Measurements from ENCODE around the gene BCL2. TPM values are rescaled to one million over a fixed set of nuclear protein-coding genes. Genes with fewer than 3 reads are reported as not detected.

BCL2 gene
- total and polyA plus RNA-seq, 4 experiments from 2014 or later, result 28.5 to 50.4 (median 41.8) TPM

- no peak overlapping the region for H3K27ac ChIP-seq (ENCODE audit: low read depth, low read length)
- no peaks in the 10 kb centered on the region for H3K9me3 ChIP-seq (ENCODE audit: control insufficient read depth in 1 of 2, low read length in 2 of 2)
- no peaks in the 10 kb centered on the region for H3K27me3 Mint-ChIP-seq
- no peaks in the 10 kb centered on the region for H3K27me3 ChIP-seq (ENCODE audit: insufficient read depth, low read length)
- intact Hi-C loops (cut with micrococcal nuclease), result no loop called here
- peaks cover 52 to 83% (median 69%) of the 10 kb centered on the region in 4 donors for H3K4me1 Mint-ChIP-seq
- peaks cover 0 to 1% (median 0%) of the 10 kb centered on the region in 8 donors for H3K9me3 Mint-ChIP-seq
- peak overlapping the region in 3 of 7 donors; percentile 6 to 46 (median 36) for H3K27ac Mint-ChIP-seq
- H3K4me3 ChIP-seq (ENCODE audit: low read length in 2 of 2), result no peak overlapping the region
- H3K36me3 Mint-ChIP-seq, result peaks cover 32 to 41% of the 10 kb centered on the region in 2 donors
- ChIA-PET POLR2A (ENCODE audit: partially characterized antibody) (no interaction called here), CTCF (ENCODE audit: partially characterized antibody) (no interaction called here)
- no peak for DNase-seq
- H3K4me1 ChIP-seq (ENCODE audit: insufficient read depth, low read length), result peaks cover 56% of the 10 kb centered on the region
- H3K4me3 Mint-ChIP-seq, result no peak overlapping the region
- no peaks in the 10 kb centered on the region for H3K36me3 ChIP-seq (ENCODE audit: insufficient read depth, low read length)
These were observed 56.1 kb downstream of the BCL2 start for GRCh38 chr18:63263444-63263843.

GRCh38 chr18:63262369-63263335, 56.9 kb downstream of the BCL2 start:
- peak overlapping the region in 3 of 7 donors; percentile 6 to 76 (median 56) for H3K27ac Mint-ChIP-seq
- no peak for DNase-seq
- peaks cover 0 to 1% (median 0%) of the 10 kb centered on the region in 8 donors for H3K9me3 Mint-ChIP-seq
- H3K4me1 Mint-ChIP-seq, result peaks cover 47 to 82% (median 64%) of the 10 kb centered on the region in 4 donors
- Histone ChIP-seq H3K9me3 (ENCODE audit: control insufficient read depth in 1 of 2, low read length in 2 of 2) (no peaks in the 10 kb centered on the region), H3K27ac (ENCODE audit: low read depth, low read length) (no peak overlapping the region), H3K4me3 (ENCODE audit: low read length in 2 of 2) (no peak overlapping the region), H3K36me3 (ENCODE audit: insufficient read depth, low read length) (no peaks in the 10 kb centered on the region), H3K4me1 (ENCODE audit: insufficient read depth, low read length) (peaks cover 56% of the 10 kb centered on the region), H3K27me3 (ENCODE audit: insufficient read depth, low read length) (no peaks in the 10 kb centered on the region)
- peak overlapping the region in 2 of 8 donors; percentile 15 to 36 for H3K4me3 Mint-ChIP-seq
- intact Hi-C loops (cut with micrococcal nuclease), result no loop called here
- CTCF ChIA-PET (ENCODE audit: partially characterized antibody), result interaction anchor here (1.3 to 2.0 kb wide), 2 partner anchors 55 to 131 kb away, joined by 4 to 5 read pairs; no protein-coding TSS in a partner anchor
- H3K36me3 Mint-ChIP-seq, result peaks cover 34 to 45% of the 10 kb centered on the region in 2 donors
- POLR2A ChIA-PET (ENCODE audit: partially characterized antibody), result no interaction called here
- H3K27me3 Mint-ChIP-seq, result no peaks in the 10 kb centered on the region

- Histone ChIP-seq H3K4me1 (ENCODE audit: insufficient read depth, low read length) (peaks cover 58% of the 10 kb centered on the region), H3K9me3 (ENCODE audit: control insufficient read depth in 1 of 2, low read length in 2 of 2) (no peaks in the 10 kb centered on the region), H3K27me3 (ENCODE audit: insufficient read depth, low read length) (no peaks in the 10 kb centered on the region), H3K27ac (ENCODE audit: low read depth, low read length) (no peak overlapping the region), H3K36me3 (ENCODE audit: insufficient read depth, low read length) (no peaks in the 10 kb centered on the region), H3K4me3 (ENCODE audit: low read length in 2 of 2) (no peak overlapping the region)
- Mint-ChIP-seq H3K4me1 (peaks cover 43 to 85% (median 65%) of the 10 kb centered on the region in 4 donors), H3K27me3 (no peaks in the 10 kb centered on the region), H3K9me3 (peaks cover 0 to 1% (median 0%) of the 10 kb centered on the region in 8 donors), H3K4me3 (peak overlapping the region in 1 of 8 donors; percentile 16), H3K36me3 (peaks cover 44 to 56% of the 10 kb centered on the region in 2 donors), H3K27ac (peak overlapping the region in 4 of 7 donors; percentile 44 to 88 (median 54))
- no peak for DNase-seq
- intact Hi-C loops (cut with micrococcal nuclease), result no loop called here
- ChIA-PET CTCF (ENCODE audit: partially characterized antibody) (interaction anchor here (1.3 to 2.0 kb wide), 3 partner anchors 9 to 130 kb away, joined by 3 to 5 read pairs (median 4); no protein-coding TSS in a partner anchor), POLR2A (ENCODE audit: partially characterized antibody) (interaction anchor here (0.8 to 1.3 kb wide), 3 partner anchors 11 to 33 kb away, joined by 3 to 6 read pairs (median 5); no protein-coding TSS in a partner anchor)
These were observed 58.5 kb downstream of the BCL2 start for GRCh38 chr18:63261029-63261428.

DNA sequence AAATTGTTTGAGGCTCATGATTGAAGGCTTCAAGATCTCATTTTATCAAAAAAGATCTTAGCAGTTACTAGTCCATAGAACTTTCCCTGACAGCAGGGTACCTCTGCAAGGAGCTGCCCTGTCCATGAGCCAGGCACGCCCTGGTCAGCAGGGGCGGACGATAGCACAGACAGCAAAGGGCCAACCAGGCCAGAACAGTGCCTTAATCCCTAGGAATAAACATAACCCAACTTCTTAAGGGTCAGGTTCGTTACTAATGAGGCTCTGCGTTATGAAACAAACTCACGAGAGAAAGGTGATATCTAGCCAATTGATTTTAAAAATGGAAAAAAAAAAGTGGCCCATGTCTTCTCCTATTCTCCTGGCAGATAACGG, 59.2 kb downstream of the BCL2 start:
- H3K36me3 Mint-ChIP-seq, result peaks cover 51 to 61% of the 10 kb centered on the region in 2 donors
- peak overlapping the region in 2 of 8 donors; percentile 21 to 43 for H3K4me3 Mint-ChIP-seq
- DNase-seq, result no peak

DNA sequence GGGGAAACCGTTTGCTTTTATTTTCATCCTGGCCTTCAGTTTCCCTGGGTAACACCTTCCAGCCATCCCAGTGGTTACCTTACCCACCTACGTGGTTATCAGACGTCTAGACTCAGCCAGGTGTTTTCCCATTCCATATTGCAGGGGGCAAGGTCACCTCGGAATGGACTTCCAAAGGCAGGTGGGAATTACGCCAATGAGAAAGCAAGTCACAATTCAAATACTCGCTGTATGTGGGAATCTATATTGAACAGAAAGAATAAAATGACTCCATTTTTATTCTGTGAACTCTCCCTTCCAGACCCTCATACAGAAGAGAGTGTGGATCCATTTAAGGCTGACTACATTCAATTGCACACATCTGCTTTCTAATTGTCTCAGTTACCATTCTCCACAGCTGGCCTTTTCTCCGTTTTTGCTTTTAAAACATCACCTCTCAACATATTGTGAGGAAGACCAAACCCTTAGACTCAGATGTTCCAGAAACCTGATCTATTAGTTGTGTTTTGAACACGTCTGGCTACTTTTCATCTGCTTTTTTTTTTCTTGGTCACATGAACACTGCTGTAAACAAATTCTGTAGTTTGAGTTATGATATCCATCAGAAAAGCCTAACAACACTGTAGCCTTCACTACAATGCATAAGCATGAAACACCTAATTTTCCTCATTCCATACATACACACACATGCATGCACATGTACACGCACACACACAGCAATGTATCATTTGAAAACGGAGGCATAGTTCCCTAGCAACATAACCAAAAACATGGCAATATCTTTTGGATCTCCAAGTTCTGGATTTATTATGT, 59.8 kb downstream of the BCL2 start:
- POLR2A ChIA-PET (ENCODE audit: partially characterized antibody), result interaction anchor here (0.8 kb wide), 1 partner anchor 34 kb away, joined by 3 read pairs; no protein-coding TSS in a partner anchor
- H3K4me3 Mint-ChIP-seq, result peak overlapping the region in 1 of 8 donors; percentile 43
- Histone ChIP-seq H3K4me1 (ENCODE audit: insufficient read depth, low read length) (peaks cover 65% of the 10 kb centered on the region), H3K4me3 (ENCODE audit: low read length in 2 of 2) (no peak overlapping the region), H3K9me3 (ENCODE audit: control insufficient read depth in 1 of 2, low read length in 2 of 2) (no peaks in the 10 kb centered on the region), H3K36me3 (ENCODE audit: insufficient read depth, low read length) (peaks cover 1% of the 10 kb centered on the region), H3K27me3 (ENCODE audit: insufficient read depth, low read length) (no peaks in the 10 kb centered on the region), H3K27ac (ENCODE audit: low read depth, low read length) (no peak overlapping the region)
- peaks cover 0 to under 1% (median 0%) of the 10 kb centered on the region in 8 donors for H3K9me3 Mint-ChIP-seq
- H3K27ac Mint-ChIP-seq, result peak overlapping the region in 5 of 7 donors; percentile 12 to 71 (median 48)
- no peaks in the 10 kb centered on the region for H3K27me3 Mint-ChIP-seq
- peaks cover 54 to 62% of the 10 kb centered on the region in 2 donors for H3K36me3 Mint-ChIP-seq
- no peak for DNase-seq
- intact Hi-C loops (cut with micrococcal nuclease), result no loop called here
- CTCF ChIA-PET (ENCODE audit: partially characterized antibody), result interaction anchor here (1.2 to 1.5 kb wide), 3 partner anchors 58 to 243 kb away, joined by 3 to 6 read pairs (median 3); no protein-coding TSS in a partner anchor
- peaks cover 51 to 86% (median 67%) of the 10 kb centered on the region in 4 donors for H3K4me1 Mint-ChIP-seq

More for the DNA sequence above, 59.2 kb downstream of the BCL2 start:
- ChIA-PET POLR2A (ENCODE audit: partially characterized antibody) (interaction anchor here (0.8 kb wide), 1 partner anchor 34 kb away, joined by 3 read pairs; no protein-coding TSS in a partner anchor), CTCF (ENCODE audit: partially characterized antibody) (interaction anchor here (1.3 to 1.5 kb wide), 2 partner anchors 10 to 128 kb away, joined by 3 read pairs; no protein-coding TSS in a partner anchor)
- Mint-ChIP-seq H3K27ac (peak overlapping the region; percentile 37 to 88 (median 64)), H3K9me3 (peaks cover 0 to 1% (median 0%) of the 10 kb centered on the region in 8 donors), H3K4me1 (peaks cover 46 to 86% (median 64%) of the 10 kb centered on the region in 4 donors), H3K27me3 (no peaks in the 10 kb centered on the region)
- intact Hi-C loops (cut with micrococcal nuclease), result no loop called here
- Histone ChIP-seq H3K4me1 (ENCODE audit: insufficient read depth, low read length) (peaks cover 65% of the 10 kb centered on the region), H3K27ac (ENCODE audit: low read depth, low read length) (no peak overlapping the region), H3K27me3 (ENCODE audit: insufficient read depth, low read length) (no peaks in the 10 kb centered on the region), H3K4me3 (ENCODE audit: low read length in 2 of 2) (no peak overlapping the region), H3K9me3 (ENCODE audit: control insufficient read depth in 1 of 2, low read length in 2 of 2) (no peaks in the 10 kb centered on the region), H3K36me3 (ENCODE audit: insufficient read depth, low read length) (no peaks in the 10 kb centered on the region)

GRCh38 chr18:63258749-63259566, 60.6 kb downstream of the BCL2 start:
- DNase-seq, result no peak
- Histone ChIP-seq H3K27ac (ENCODE audit: low read depth, low read length) (no peak overlapping the region), H3K4me1 (ENCODE audit: insufficient read depth, low read length) (peaks cover 72% of the 10 kb centered on the region), H3K9me3 (ENCODE audit: control insufficient read depth in 1 of 2, low read length in 2 of 2) (no peaks in the 10 kb centered on the region), H3K36me3 (ENCODE audit: insufficient read depth, low read length) (peaks cover 4% of the 10 kb centered on the region), H3K4me3 (ENCODE audit: low read length in 2 of 2) (no peak overlapping the region), H3K27me3 (ENCODE audit: insufficient read depth, low read length) (no peaks in the 10 kb centered on the region)
- POLR2A ChIA-PET (ENCODE audit: partially characterized antibody), result interaction anchor here (1.6 kb wide), 1 partner anchor 11 kb away, joined by 3 read pairs; no protein-coding TSS in a partner anchor
- Mint-ChIP-seq H3K9me3 (no peaks in the 10 kb centered on the region), H3K27me3 (no peaks in the 10 kb centered on the region), H3K4me3 (peak overlapping the region in 3 of 8 donors; percentile 24 to 52 (median 26)), H3K36me3 (peaks cover 59 to 61% of the 10 kb centered on the region in 2 donors), H3K27ac (peak overlapping the region in 5 of 7 donors; percentile 7 to 61 (median 36)), H3K4me1 (peaks cover 55 to 90% (median 72%) of the 10 kb centered on the region in 4 donors)
- CTCF ChIA-PET (ENCODE audit: partially characterized antibody), result interaction anchor here (1.2 to 1.5 kb wide), 3 partner anchors 59 to 243 kb away, joined by 3 to 6 read pairs (median 3); no protein-coding TSS in a partner anchor
- intact Hi-C loops (cut with micrococcal nuclease), result no loop called here

Measured in CD4-positive, alpha-beta memory T cell (primary cell).